HUES48 (cell line): ENCODE data around the gene SEZ6L.

Experiments used
- H3K27ac ChIP-seq: one replicate; pipeline ENCODE4 v1.7.0; 2013; ENCODE audit warnings: low read depth, low read length, inconsistent platforms
- H3K27me3 ChIP-seq: 2 replicates; pipeline ENCODE4 v1.6.1; 2013; ENCODE audit warnings: mild to moderate bottlenecking, low read length; ENCODE audit not compliant: control insufficient read depth, insufficient read depth
- H3K36me3 ChIP-seq: 2 replicates; pipeline ENCODE4 v1.6.1; 2013; ENCODE audit warnings: low read length; ENCODE audit not compliant: control insufficient read depth, insufficient read depth
- H3K4me1 ChIP-seq: 2 replicates; pipeline ENCODE4 v1.6.1; 2013; ENCODE audit warnings: mild to moderate bottlenecking, low read length; ENCODE audit not compliant: control insufficient read depth, insufficient read depth
- H3K4me3 ChIP-seq: 2 replicates; pipeline ENCODE4 v1.5.1; 2013; ENCODE audit warnings: mild to moderate bottlenecking, low read depth, low read length
- H3K9ac ChIP-seq: 2 replicates; pipeline ENCODE4 v1.6.1; 2013; ENCODE audit warnings: mild to moderate bottlenecking, low read depth, low read length, moderate library complexity
- H3K9me3 ChIP-seq: 2 replicates; pipeline ENCODE4 v1.6.1; 2013; ENCODE audit warnings: low read length; ENCODE audit not compliant: control insufficient read depth, insufficient read depth

The SEZ6L gene

GRCh38 chr22:26182723-26183122 is 13.5 kb downstream of the SEZ6L start:
- Histone ChIP-seq H3K27ac (no peak overlapping the region), H3K27me3 (no peaks in the 10 kb centered on the region), H3K9me3 (no peaks in the 10 kb centered on the region), H3K4me3 (no peak overlapping the region), H3K4me1 (no peaks in the 10 kb centered on the region), H3K9ac (no peak overlapping the region), H3K36me3 (no peaks in the 10 kb centered on the region)

- Histone ChIP-seq H3K4me3 (no peak overlapping the region), H3K4me1 (no peaks in the 10 kb centered on the region)
These were observed 15.9 kb downstream of the SEZ6L start for GRCh38 chr22:26185190-26185589.

GRCh38 chr22:26188341-26188740 is 19.1 kb downstream of the SEZ6L start:
- H3K4me3 ChIP-seq, result no peak overlapping the region
- H3K9ac ChIP-seq, result no peak overlapping the region
- H3K9me3 ChIP-seq, result no peaks in the 10 kb centered on the region
- H3K36me3 ChIP-seq, result no peaks in the 10 kb centered on the region
- H3K27ac ChIP-seq, result no peak overlapping the region
- no peaks in the 10 kb centered on the region for H3K27me3 ChIP-seq
- H3K4me1 ChIP-seq, result no peaks in the 10 kb centered on the region

More at GRCh38 chr22:26185190-26185589, 15.9 kb downstream of the SEZ6L start:
- Histone ChIP-seq H3K27ac (no peak overlapping the region), H3K9ac (no peak overlapping the region), H3K9me3 (no peaks in the 10 kb centered on the region), H3K27me3 (no peaks in the 10 kb centered on the region), H3K36me3 (no peaks in the 10 kb centered on the region)

- no peaks in the 10 kb centered on the region for H3K27me3 ChIP-seq
- H3K4me3 ChIP-seq, result no peak overlapping the region
- H3K9me3 ChIP-seq, result no peaks in the 10 kb centered on the region
- H3K27ac ChIP-seq, result no peak overlapping the region
- no peaks in the 10 kb centered on the region for H3K4me1 ChIP-seq
- H3K9ac ChIP-seq, result no peak overlapping the region
- no peaks in the 10 kb centered on the region for H3K36me3 ChIP-seq
These were observed 25.1 kb downstream of the SEZ6L start for GRCh38 chr22:26194313-26194712.

GRCh38 chr22:26194877-26195276 is 25.6 kb downstream of the SEZ6L start:
- no peak overlapping the region for H3K9ac ChIP-seq
- no peaks in the 10 kb centered on the region for H3K4me1 ChIP-seq
- no peaks in the 10 kb centered on the region for H3K36me3 ChIP-seq
- H3K27me3 ChIP-seq, result no peaks in the 10 kb centered on the region
- H3K9me3 ChIP-seq, result no peaks in the 10 kb centered on the region
- no peak overlapping the region for H3K27ac ChIP-seq
- H3K4me3 ChIP-seq, result no peak overlapping the region

GRCh38 chr22:26196657-26197056 is 27.4 kb downstream of the SEZ6L start:
- Histone ChIP-seq H3K27me3 (no peaks in the 10 kb centered on the region), H3K9me3 (no peaks in the 10 kb centered on the region), H3K4me1 (no peaks in the 10 kb centered on the region), H3K9ac (no peak overlapping the region), H3K4me3 (no peak overlapping the region), H3K27ac (no peak overlapping the region), H3K36me3 (no peaks in the 10 kb centered on the region)

GRCh38 chr22:26197425-26197824 is 28.2 kb downstream of the SEZ6L start:
- Histone ChIP-seq H3K36me3 (no peaks in the 10 kb centered on the region), H3K9me3 (no peaks in the 10 kb centered on the region), H3K9ac (no peak overlapping the region), H3K27me3 (no peaks in the 10 kb centered on the region), H3K4me1 (no peaks in the 10 kb centered on the region), H3K27ac (no peak overlapping the region), H3K4me3 (no peak overlapping the region)

GRCh38 chr22:26199665-26200064 is 30.4 kb downstream of the SEZ6L start:
- no peaks in the 10 kb centered on the region for H3K27me3 ChIP-seq
- H3K36me3 ChIP-seq, result no peaks in the 10 kb centered on the region
- H3K27ac ChIP-seq, result no peak overlapping the region
- H3K9ac ChIP-seq, result no peak overlapping the region
- no peaks in the 10 kb centered on the region for H3K4me1 ChIP-seq
- H3K9me3 ChIP-seq, result no peaks in the 10 kb centered on the region
- H3K4me3 ChIP-seq, result no peak overlapping the region

GRCh38 chr22:26202280-26202924 is 33.1 kb downstream of the SEZ6L start:
- H3K36me3 ChIP-seq, result no peaks in the 10 kb centered on the region
- no peaks in the 10 kb centered on the region for H3K9me3 ChIP-seq
- H3K27me3 ChIP-seq, result no peaks in the 10 kb centered on the region
- no peaks in the 10 kb centered on the region for H3K4me1 ChIP-seq
- H3K4me3 ChIP-seq, result no peak overlapping the region
- no peak overlapping the region for H3K9ac ChIP-seq
- H3K27ac ChIP-seq, result no peak overlapping the region

- no peak overlapping the region for H3K27ac ChIP-seq
- no peaks in the 10 kb centered on the region for H3K27me3 ChIP-seq
These were observed 36.2 kb downstream of the SEZ6L start for GRCh38 chr22:26205494-26205893.

GRCh38 chr22:26210334-26210733 is 41.1 kb downstream of the SEZ6L start:
- Histone ChIP-seq H3K4me1 (no peaks in the 10 kb centered on the region), H3K27me3 (no peaks in the 10 kb centered on the region), H3K9ac (no peak overlapping the region), H3K27ac (no peak overlapping the region), H3K4me3 (no peak overlapping the region), H3K9me3 (no peaks in the 10 kb centered on the region), H3K36me3 (no peaks in the 10 kb centered on the region)

More at GRCh38 chr22:26205494-26205893, 36.2 kb downstream of the SEZ6L start:
- H3K9me3 ChIP-seq, result no peaks in the 10 kb centered on the region
- no peak overlapping the region for H3K9ac ChIP-seq
- H3K4me3 ChIP-seq, result no peak overlapping the region
- no peaks in the 10 kb centered on the region for H3K4me1 ChIP-seq
- H3K36me3 ChIP-seq, result no peaks in the 10 kb centered on the region
